ENCODE measurements around the gene TANGO6. TPM values are rescaled to one million over a fixed set of nuclear protein-coding genes. Genes with fewer than 3 reads are reported as not detected.

The TANGO6 gene
- total RNA-seq, 1 donor from 2014 or later = 12.8 TPM

DNA sequence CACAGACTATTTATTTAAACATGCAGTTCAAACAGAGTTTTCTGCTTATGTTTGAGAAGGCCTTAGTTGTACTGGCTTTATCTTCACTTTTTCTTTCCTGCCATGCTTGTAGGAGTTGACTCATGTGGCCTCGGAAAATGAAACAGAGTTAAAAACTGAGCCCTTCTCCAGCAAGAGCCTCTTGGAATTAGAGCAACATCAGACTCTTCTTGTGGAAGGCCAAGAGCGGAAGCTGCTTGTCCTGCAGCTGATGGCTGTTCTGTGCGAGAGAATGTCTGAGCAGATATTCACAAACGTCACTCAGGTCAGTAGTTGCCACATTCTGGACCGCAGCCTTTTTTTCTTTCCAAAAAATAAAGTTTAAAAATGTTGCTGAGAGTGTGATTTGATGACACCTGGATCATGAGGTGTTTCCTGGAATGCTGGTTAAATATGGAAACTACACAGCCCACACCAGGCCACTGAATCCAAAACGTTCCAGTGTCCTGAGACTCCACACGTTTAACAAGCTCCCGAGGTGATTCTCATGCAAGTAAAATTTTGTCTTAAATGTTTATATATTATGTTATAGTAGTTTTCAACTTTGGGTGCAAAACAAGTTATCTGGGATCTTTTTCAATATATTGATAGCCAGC, 65.9 kb downstream of the TANGO6 start:
- peaks cover 35% of the 10 kb centered on the region for H3K4me1 Mint-ChIP-seq
- Histone ChIP-seq H3K9me3 (ENCODE audit: low read depth) (no peaks in the 10 kb centered on the region), H3K36me3 (no peaks in the 10 kb centered on the region), H3K27me3 (no peaks in the 10 kb centered on the region), H3K27ac (no peak overlapping the region), H3K9ac (no peak overlapping the region), H3K4me3 (no peak overlapping the region), H3F3A (ENCODE audit: low read depth) (peaks cover 14% of the 10 kb centered on the region), H4K20me1 (ENCODE audit: low read depth) (no peaks in the 10 kb centered on the region), H3K4me2 (peak overlapping the region; percentile 26), H2AFZ (replicated peaks) (no peak overlapping the region), H3K79me2 (ENCODE audit: low read depth) (no peaks in the 10 kb centered on the region), H3K4me1 (peaks cover 36% of the 10 kb centered on the region)
- peak overlapping the region; percentile 33 for H3K4me3 Mint-ChIP-seq
- H3K9me3 Mint-ChIP-seq = no peaks in the 10 kb centered on the region
- H3K27ac Mint-ChIP-seq = peak overlapping the region; percentile 96
- peaks cover 4% of the 10 kb centered on the region for H3K36me3 Mint-ChIP-seq
- no peak for DNase-seq (ENCODE audit: low spot score)
- TF ChIP-seq EZH2phosphoT487 (IDR thresholded peaks at IDR 0.05) (no peak), CTCF (IDR thresholded peaks at IDR 0.05) (no peak), EZH2 (IDR thresholded peaks at IDR 0.05) (no peak)
- H3K27me3 Mint-ChIP-seq (ENCODE audit: insufficient read depth, low read depth) = peaks cover 18% of the 10 kb centered on the region

GRCh38 chr16:68910051-68910450, 66.7 kb downstream of the TANGO6 start:
- Mint-ChIP-seq H3K27me3 (ENCODE audit: insufficient read depth, low read depth) (peaks cover 18% of the 10 kb centered on the region), H3K9me3 (no peaks in the 10 kb centered on the region), H3K36me3 (peaks cover 4% of the 10 kb centered on the region), H3K4me3 (peak overlapping the region; percentile 61), H3K27ac (peak overlapping the region; percentile 92), H3K4me1 (peaks cover 39% of the 10 kb centered on the region)
- TF ChIP-seq EZH2phosphoT487 (IDR thresholded peaks at IDR 0.05) (no peak), EZH2 (IDR thresholded peaks at IDR 0.05) (no peak), CTCF (IDR thresholded peaks at IDR 0.05) (no peak)
- H3F3A ChIP-seq (ENCODE audit: low read depth) = peaks cover 14% of the 10 kb centered on the region
- no peaks in the 10 kb centered on the region for H3K79me2 ChIP-seq (ENCODE audit: low read depth)
- no peak overlapping the region for H3K9ac ChIP-seq
- no peaks in the 10 kb centered on the region for H3K36me3 ChIP-seq
- peak; percentile 47 for DNase-seq (ENCODE audit: low spot score)
- H2AFZ ChIP-seq (replicated peaks) = no peak overlapping the region
- H3K4me1 ChIP-seq = peaks cover 36% of the 10 kb centered on the region
- no peak overlapping the region for H3K27ac ChIP-seq
- H4K20me1 ChIP-seq (ENCODE audit: low read depth) = no peaks in the 10 kb centered on the region
- no peak overlapping the region for H3K4me3 ChIP-seq
- H3K4me2 ChIP-seq = peak overlapping the region; percentile 47
- H3K27me3 ChIP-seq = no peaks in the 10 kb centered on the region
- H3K9me3 ChIP-seq (ENCODE audit: low read depth) = no peaks in the 10 kb centered on the region

DNA sequence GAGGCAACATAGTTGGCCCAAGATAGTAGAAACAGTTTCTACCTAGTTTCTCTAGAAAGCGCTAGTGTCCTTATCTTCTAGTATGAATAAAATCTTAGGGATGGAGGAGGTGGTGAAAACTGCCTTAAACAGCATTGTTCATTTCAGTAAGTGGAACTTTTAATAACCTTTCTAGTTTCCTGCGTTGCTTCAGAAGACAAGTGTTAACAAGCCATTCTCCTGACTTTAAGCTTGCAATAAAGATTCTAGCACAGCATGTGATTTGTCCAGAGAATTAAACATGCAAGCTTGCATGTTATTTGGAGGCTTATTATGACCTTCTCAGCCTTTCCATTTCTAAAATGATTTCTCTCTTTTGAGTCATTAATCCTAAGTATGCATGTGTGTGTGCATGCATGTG, 72.3 kb downstream of the TANGO6 start:
- no peaks in the 10 kb centered on the region for H3K36me3 ChIP-seq
- no peaks in the 10 kb centered on the region for H3K27me3 ChIP-seq
- H4K20me1 ChIP-seq (ENCODE audit: low read depth) = no peaks in the 10 kb centered on the region
- H3K4me1 Mint-ChIP-seq = peaks cover 16% of the 10 kb centered on the region
- no peak overlapping the region for H2AFZ ChIP-seq (replicated peaks)
- no peaks in the 10 kb centered on the region for H3K9me3 Mint-ChIP-seq
- TF ChIP-seq EZH2phosphoT487 (IDR thresholded peaks at IDR 0.05) (no peak), CTCF (IDR thresholded peaks at IDR 0.05) (no peak), EZH2 (IDR thresholded peaks at IDR 0.05) (no peak)
- no peak for DNase-seq (ENCODE audit: low spot score)
- no peak overlapping the region for H3K4me2 ChIP-seq
- H3K27ac ChIP-seq = no peak overlapping the region
- H3K9me3 ChIP-seq (ENCODE audit: low read depth) = no peaks in the 10 kb centered on the region
- no peak overlapping the region for H3K4me3 Mint-ChIP-seq
- no peak overlapping the region for H3K4me3 ChIP-seq
- H3K36me3 Mint-ChIP-seq = peaks cover 5% of the 10 kb centered on the region
- no peaks in the 10 kb centered on the region for H3F3A ChIP-seq (ENCODE audit: low read depth)
- H3K4me1 ChIP-seq = peaks cover 4% of the 10 kb centered on the region
- no peak overlapping the region for H3K9ac ChIP-seq
- H3K79me2 ChIP-seq (ENCODE audit: low read depth) = no peaks in the 10 kb centered on the region
- H3K27me3 Mint-ChIP-seq (ENCODE audit: insufficient read depth, low read depth) = peaks cover 16% of the 10 kb centered on the region
- H3K27ac Mint-ChIP-seq = peak overlapping the region; percentile 60
